ENCODE measurements around the gene PDE4C. TPM values are rescaled to one million over a fixed set of nuclear protein-coding genes. Genes with fewer than 3 reads are reported as not detected.

The PDE4C gene
- total RNA-seq, 4 donors from 2014 or later: 0.29 TPM; not detected in 3

DNA sequence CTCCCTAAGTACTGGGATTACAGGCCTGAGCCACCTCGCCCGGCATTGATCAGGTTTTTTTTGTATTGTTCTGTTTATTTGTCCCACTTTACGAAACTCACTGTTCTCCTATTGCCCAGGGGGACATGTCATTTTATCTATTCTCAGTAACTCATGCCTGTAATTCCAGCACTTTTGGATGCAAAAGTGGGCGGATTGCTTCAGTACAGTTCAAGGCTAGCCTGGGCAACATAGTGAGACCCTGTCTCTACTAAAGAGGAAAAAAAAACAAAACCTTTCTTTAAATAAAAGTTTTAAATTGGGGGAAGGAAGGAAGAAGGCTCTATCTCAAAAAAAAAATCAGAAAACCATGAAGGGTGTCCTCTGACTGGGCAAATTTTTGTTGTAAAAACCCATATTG is 36.0 kb downstream of the PDE4C start:
- TF ChIP-seq, protein P1, sequence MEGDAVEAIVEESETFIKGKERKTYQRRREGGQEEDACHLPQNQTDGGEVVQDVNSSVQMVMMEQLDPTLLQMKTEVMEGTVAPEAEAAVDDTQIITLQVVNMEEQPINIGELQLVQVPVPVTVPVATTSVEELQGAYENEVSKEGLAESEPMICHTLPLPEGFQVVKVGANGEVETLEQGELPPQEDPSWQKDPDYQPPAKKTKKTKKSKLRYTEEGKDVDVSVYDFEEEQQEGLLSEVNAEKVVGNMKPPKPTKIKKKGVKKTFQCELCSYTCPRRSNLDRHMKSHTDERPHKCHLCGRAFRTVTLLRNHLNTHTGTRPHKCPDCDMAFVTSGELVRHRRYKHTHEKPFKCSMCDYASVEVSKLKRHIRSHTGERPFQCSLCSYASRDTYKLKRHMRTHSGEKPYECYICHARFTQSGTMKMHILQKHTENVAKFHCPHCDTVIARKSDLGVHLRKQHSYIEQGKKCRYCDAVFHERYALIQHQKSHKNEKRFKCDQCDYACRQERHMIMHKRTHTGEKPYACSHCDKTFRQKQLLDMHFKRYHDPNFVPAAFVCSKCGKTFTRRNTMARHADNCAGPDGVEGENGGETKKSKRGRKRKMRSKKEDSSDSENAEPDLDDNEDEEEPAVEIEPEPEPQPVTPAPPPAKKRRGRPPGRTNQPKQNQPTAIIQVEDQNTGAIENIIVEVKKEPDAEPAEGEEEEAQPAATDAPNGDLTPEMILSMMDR (IDR thresholded peaks at IDR 0.05): no peak
- no peak for TF ChIP-seq POLR2A (IDR thresholded peaks at IDR 0.05)
- no peak for DNase-seq (ENCODE audit: low spot score in 2 of 2)
- H3K4me3 ChIP-seq (ENCODE audit: low read depth, poor library complexity, severe bottlenecking): no peak overlapping the region
- WGBS, 2 donors: 75 to 80% methylated on average over 4 of the region's 4 CpGs
- intact Hi-C loops (cut with DNase I; ENCODE audit: low total_unique reads): no loop called here

DNA sequence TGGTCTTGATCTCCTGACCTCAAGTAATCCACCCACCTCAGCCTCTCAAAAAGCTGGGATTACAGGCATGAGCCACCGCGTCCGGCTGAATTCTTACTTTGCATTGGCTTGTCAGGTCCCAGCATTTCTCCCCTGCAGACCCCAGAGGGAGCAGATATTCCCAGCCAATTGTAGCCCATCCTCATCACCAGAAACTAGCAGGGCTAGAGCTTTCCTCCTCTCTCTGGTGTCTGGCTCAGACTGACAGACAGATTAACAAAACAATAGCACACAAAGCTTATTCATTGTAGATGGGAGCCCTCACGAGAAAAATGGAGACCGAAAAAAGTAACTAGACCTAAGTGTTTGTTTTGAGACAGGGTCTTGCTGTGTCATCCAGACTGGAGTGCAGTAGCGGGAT is 40.7 kb downstream of the PDE4C start:
- no peak for DNase-seq (ENCODE audit: low spot score in 2 of 2)
- TF ChIP-seq, protein P1 (IDR thresholded peaks at IDR 0.05): no peak
- TF ChIP-seq POLR2A (IDR thresholded peaks at IDR 0.05): no peak
- H3K4me3 ChIP-seq (ENCODE audit: low read depth, poor library complexity, severe bottlenecking): no peak overlapping the region
- WGBS, 2 donors: 60 to 66% methylated on average over 6 of the region's 6 CpGs
- intact Hi-C loops (cut with DNase I; ENCODE audit: low total_unique reads): no loop called here

DNA sequence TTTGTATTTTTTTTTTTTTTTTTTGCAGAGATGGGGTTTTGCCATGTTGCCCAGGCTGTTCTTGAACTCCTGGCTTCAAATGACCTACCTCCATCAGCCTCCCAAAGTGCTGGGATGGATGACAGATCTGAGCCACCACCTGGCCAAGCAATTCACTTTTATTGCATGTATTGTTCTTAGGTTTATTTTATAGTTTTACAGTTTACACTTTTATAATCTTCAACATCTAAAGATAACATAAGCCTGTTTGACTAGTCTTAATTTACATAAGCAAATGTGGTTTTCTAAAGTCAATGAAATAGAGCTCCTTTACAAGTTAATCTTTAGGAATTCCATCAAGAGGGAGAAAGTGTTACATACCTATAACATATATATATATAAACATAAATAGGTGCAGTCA is 42.7 kb downstream of the PDE4C start:
- no peak overlapping the region for H3K4me3 ChIP-seq (ENCODE audit: low read depth, poor library complexity, severe bottlenecking)
- TF ChIP-seq, protein P1 (IDR thresholded peaks at IDR 0.05): no peak
- TF ChIP-seq POLR2A (IDR thresholded peaks at IDR 0.05): no peak
- intact Hi-C loops (cut with DNase I; ENCODE audit: low total_unique reads): no loop called here
- no peak for DNase-seq (ENCODE audit: low spot score in 2 of 2)

DNA sequence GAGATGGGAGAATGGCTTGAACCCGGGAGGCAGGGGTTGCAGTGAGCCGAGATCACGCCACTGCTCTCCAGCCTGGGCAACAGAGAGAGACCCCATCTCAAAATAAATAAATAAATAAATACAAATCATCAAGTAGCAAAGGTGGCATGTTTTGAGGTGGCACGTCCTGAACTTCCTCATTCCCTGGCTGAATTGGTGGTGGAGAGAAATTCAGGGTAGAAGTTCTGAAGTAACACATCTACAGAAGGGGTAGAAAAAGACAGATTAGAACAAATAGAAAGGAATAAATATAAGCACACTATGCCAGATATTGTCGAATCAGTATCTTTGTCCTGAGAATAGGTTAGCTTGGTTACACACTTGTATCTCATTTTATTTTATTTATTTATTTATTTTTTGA is 46.3 kb downstream of the PDE4C start:
- DNase-seq (ENCODE audit: low spot score in 2 of 2): no peak
- intact Hi-C loops (cut with DNase I; ENCODE audit: low total_unique reads): no loop called here
- no peak overlapping the region for H3K4me3 ChIP-seq (ENCODE audit: low read depth, poor library complexity, severe bottlenecking)
- TF ChIP-seq POLR2A (IDR thresholded peaks at IDR 0.05): no peak
- TF ChIP-seq, protein P1 (IDR thresholded peaks at IDR 0.05): no peak
- WGBS, 2 donors: 90 to 91% methylated on average over 5 of the region's 5 CpGs

DNA sequence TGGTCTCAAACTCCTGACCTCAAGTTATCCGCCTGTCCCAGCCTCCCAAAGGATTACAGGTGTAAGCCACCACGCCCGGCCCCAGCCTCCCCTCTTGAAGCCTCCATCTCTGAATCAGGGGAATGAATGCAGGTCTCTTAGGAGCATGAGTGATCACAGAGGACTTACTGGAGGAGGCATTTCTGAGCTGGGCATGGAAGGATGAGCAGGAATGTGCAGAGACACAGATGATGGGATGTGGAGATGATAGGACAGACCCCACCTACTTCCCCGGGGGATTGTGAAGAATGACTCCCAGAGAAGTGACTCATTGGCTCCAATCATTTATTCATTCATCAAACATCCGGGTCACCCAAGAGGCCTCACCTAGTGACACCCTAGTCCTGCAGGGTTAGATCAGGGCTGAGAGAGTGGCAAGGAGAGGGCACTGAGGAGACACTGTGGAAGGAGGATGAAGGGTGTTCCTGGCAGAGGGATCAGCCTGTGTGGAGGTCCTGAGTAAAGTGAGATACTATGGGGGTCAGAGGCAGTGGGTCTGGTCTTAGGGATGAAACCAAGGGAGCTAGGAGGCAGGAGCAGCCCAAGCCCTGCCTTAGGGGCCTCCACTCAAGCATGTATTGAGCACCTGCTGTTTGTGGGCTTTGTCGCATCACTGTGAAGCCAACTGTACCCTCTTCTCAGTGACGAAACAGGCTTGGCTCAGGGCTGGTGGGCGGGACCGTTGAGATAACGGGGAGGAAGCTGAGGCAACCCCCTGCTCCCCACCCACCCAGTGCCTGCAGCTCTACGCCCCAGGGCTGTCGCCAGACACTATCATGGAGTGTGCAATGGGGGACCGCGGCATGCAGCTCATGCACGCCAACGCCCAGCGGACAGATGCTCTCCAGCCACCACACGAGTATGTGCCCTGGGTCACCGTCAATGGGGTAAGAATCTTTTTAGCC is 49.6 kb downstream of the PDE4C start:
- WGBS, 2 donors: 77 to 88% methylated on average over 15 to 19 of the region's 19 CpGs
- no peak for DNase-seq (ENCODE audit: low spot score in 2 of 2)
- intact Hi-C loops (cut with DNase I; ENCODE audit: low total_unique reads): no loop called here
- no peak overlapping the region for H3K4me3 ChIP-seq (ENCODE audit: low read depth, poor library complexity, severe bottlenecking)
- TF ChIP-seq POLR2A (IDR thresholded peaks at IDR 0.05): no peak
- TF ChIP-seq, protein P1 (IDR thresholded peaks at IDR 0.05): no peak

Measured in lower leg skin (tissue), 4 donors.